HepG2 (cell line): ENCODE measurements around the gene RINL. TPM values are rescaled to one million over a fixed set of nuclear protein-coding genes. Genes with fewer than 3 reads are reported as not detected.
A peak's percentile ranks its signal among the peaks of the same experiment; 100 is the strongest.

Experiments
- ARNTL ChIP-seq: sonication (generic); formaldehyde crosslinking; IDR thresholded peaks from 2 replicates; pipeline ENCODE4 v1.4.0; 2020; ENCODE audit warnings: mild to moderate bottlenecking, missing genetic modification reagents
- CCAR2 ChIP-seq: fragments of 200-400 bp; formaldehyde crosslinking; optimal IDR thresholded peaks from 2 replicates; pipeline ENCODE3; 2018; ENCODE audit warnings: low read depth, mild to moderate bottlenecking, low read length, moderate library complexity
- GATAD2A ChIP-seq: IDR thresholded peaks from 2 replicates; pipeline ENCODE4 v1.6.1; 2016
- HDAC6 ChIP-seq: fragments of 200-600 bp; sonication (generic); IDR thresholded peaks from 2 replicates; pipeline ENCODE4 v1.7.0; 2017; ENCODE audit warnings: mild to moderate bottlenecking, antibody characterized with exemption, low read length, low read depth
- KAT8 ChIP-seq: IDR thresholded peaks from 2 replicates; pipeline ENCODE4 v1.6.1; 2016; ENCODE audit warnings: missing genetic modification reagents, missing compliant biosample characterization
- MED1 ChIP-seq: sonication (generic); formaldehyde crosslinking; IDR thresholded peaks from 2 replicates; pipeline ENCODE4 v1.4.0; 2020; ENCODE audit warnings: missing genetic modification reagents
- MLXIP ChIP-seq: sonication (generic); formaldehyde crosslinking; IDR thresholded peaks from 2 replicates; pipeline ENCODE4 v1.9.0; 2021; ENCODE audit warnings: missing genetic modification reagents, borderline replicate concordance
- PATZ1 ChIP-seq: sonication (generic); formaldehyde crosslinking; IDR thresholded peaks from 2 replicates; pipeline ENCODE4 v1.4.0; 2020; ENCODE audit warnings: missing genetic modification reagents
- SIN3B ChIP-seq: fragments of 150-350 bp; IDR thresholded peaks from 2 replicates; pipeline ENCODE4 v1.6.1; 2014; ENCODE audit warnings: low read length
- STAG1 ChIP-seq: sonication (generic); formaldehyde crosslinking; IDR thresholded peaks from 2 replicates; pipeline ENCODE4 v1.4.0; 2020; ENCODE audit warnings: missing genetic modification reagents
- TARDBP ChIP-seq: sonication (generic); formaldehyde crosslinking; IDR thresholded peaks from 2 replicates; pipeline ENCODE4 v1.8.0; 2022; ENCODE audit warnings: mild to moderate bottlenecking, missing genetic modification reagents
- ZBTB43 ChIP-seq: sonication (generic); formaldehyde crosslinking; conservative IDR thresholded peaks from 2 replicates; pipeline ENCODE4 v1.4.0; 2020; ENCODE audit warnings: missing genetic modification reagents
- ZNF10 ChIP-seq: sonication (generic); formaldehyde crosslinking; IDR thresholded peaks from 2 replicates; pipeline ENCODE4 v1.4.0; 2020; ENCODE audit warnings: mild to moderate bottlenecking, low read depth, missing genetic modification reagents, borderline replicate concordance
- ZNF142 ChIP-seq: sonication (generic); formaldehyde crosslinking; IDR thresholded peaks from 2 replicates; pipeline ENCODE4 v1.4.0; 2020; ENCODE audit warnings: missing genetic modification reagents
- ZNF160 ChIP-seq: sonication (generic); formaldehyde crosslinking; IDR thresholded peaks from 2 replicates; pipeline ENCODE4 v1.8.0; 2022; ENCODE audit warnings: mild to moderate bottlenecking, inconsistent platforms, missing genetic modification reagents
- ZNF484 ChIP-seq: sonication (generic); formaldehyde crosslinking; IDR thresholded peaks from 2 replicates; pipeline ENCODE4 v1.5.1; 2020; ENCODE audit warnings: mild to moderate bottlenecking, low read depth, missing genetic modification reagents, borderline replicate concordance
- ZNF549 ChIP-seq: sonication (generic); formaldehyde crosslinking; IDR thresholded peaks from 2 replicates; pipeline ENCODE4 v1.5.0; 2020; ENCODE audit warnings: missing genetic modification reagents
- polyA plus RNA-seq, 8 experiments: library from polyadenylated mRNA; depleted of rRNA in 3 of 8; stranded (reverse) in 7 of 8; unstranded in 1 of 8; fragments of >200 nt; fragmentation: Illumina TruSeq in 4 of 8; extraction: Trizol in 4 of 8; gene quantifications; 2 replicates each; pipeline versions ENCODE4 v1.2.1 to v1.2.3, GENCODE V29; 2011 to 2016; ENCODE audit warnings: low read depth in 4 of 8, missing spikeins in 1 of 8, mixed read lengths in 1 of 8; ENCODE audit not compliant: insufficient read depth in 1 of 8
- total RNA-seq, 5 experiments: library from RNA; depleted of rRNA; stranded (reverse); fragments of >200 nt; fragmentation: Illumina TruSeq; extraction: Trizol; gene quantifications; 2 replicates each; pipeline ENCODE4 v1.2.3, GENCODE V29; 2016; ENCODE audit warnings: low read depth in 1 of 5

RINL gene
- total and polyA plus RNA-seq, 2 of the 13 experiments (the other 11 are each of a cell fraction or from before 2014, with no cell fraction given): 11.4 to 18.0 TPM

GRCh38 chr19:38852231-38853044, 25.6 kb downstream of the RINL start (continued):
- TF ChIP-seq ZNF142 (CRISPR knock-in tag) (no peak), CCAR2 (no peak), ZNF484 (CRISPR knock-in tag) (no peak), MED1 (CRISPR knock-in tag) (0 out of 2 replicates have a peak, but pooled peaks have one; percentile 35), PATZ1 (CRISPR knock-in tag) (no peak), SIN3B (no peak), TARDBP (CRISPR knock-in tag) (no peak), KAT8 (CRISPR knock-in tag) (0 out of 2 replicates have a peak, but pooled peaks have one; percentile 9), STAG1 (no peak), ZNF10 (CRISPR knock-in tag) (no peak), GATAD2A (CRISPR knock-in tag) (0 out of 2 replicates have a peak, but pooled peaks have one; percentile 12), ZNF549 (no peak), ARNTL (0 out of 2 replicates have a peak, but pooled peaks have one; percentile 48), ZNF160 (CRISPR knock-in tag) (0 out of 2 replicates have a peak, but pooled peaks have one; percentile 52), ZBTB43 (no peak), HDAC6 (no peak), MLXIP (CRISPR knock-in tag) (no peak)
